Left colon (tissue), 2 donors: ENCODE results near the gene APPL2. TPM values are rescaled to one million over a fixed set of nuclear protein-coding genes. Genes with fewer than 3 reads are reported as not detected.
"Not testable (repeated sequence)": the region's sequence is repeated elsewhere in the genome, so short reads cannot be mapped to it uniquely, and the experiment has no call there.

ENCODE experiments used
- ATAC-seq: fragments of 200-7000 bp; cut with Tn5 transposase; one replicate; pipeline ENCODE4 v1.9.1; 2020; ENCODE audit warnings: mild to moderate bottlenecking, moderate library complexity
- DNase-seq, 2 donors: peaks; one replicate each; pipeline ENCODE4 v3.0.0-alpha.2; 2020
- intact Hi-C, 2 donors: fragments of 100-400 bp; cut with DNase I in 1 of 2; cut with micrococcal nuclease in 1 of 2; formaldehyde crosslinking; loops; one replicate each; pipeline versions ENCODE4 v1.11.2 to v1.14.0; 2022; cut with DNase I, micrococcal nuclease
- total RNA-seq, 2 donors: library from RNA; stranded (reverse); fragmentation: NEBNext Ultra II Directional; extraction: Animal tissue kit (Norgen Biotek cat#: 25700); gene quantifications; one replicate each; pipeline ENCODE4 v1.2.1, GENCODE V29; 2021
- donor health status: DM: no; HTN: no; CAD: no.
- donor health status: DM: yes; HTN: yes; CAD: no.

The APPL2 gene
- total RNA-seq, 2 donors from 2014 or later = 136 to 179 TPM

GRCh38 chr12:105259226-105259625, 23.3 kb upstream of the APPL2 start:
- no peak for DNase-seq
- no peak for ATAC-seq
- intact Hi-C loops = no loop called here

GRCh38 chr12:105257321-105257728, 21.4 kb upstream of the APPL2 start:
- ATAC-seq (no peak), DNase-seq (no peak)
- intact Hi-C loops = no loop called here

- DNase-seq = no peak
- intact Hi-C loops = no loop called here
- ATAC-seq = no peak
These were observed 20.9 kb upstream of the APPL2 start for GRCh38 chr12:105256921-105257320.

- DNase-seq, intact Hi-C loops, ATAC-seq: not testable (repeated sequence)
These were observed 20.5 kb upstream of the APPL2 start for GRCh38 chr12:105256431-105256830.

GRCh38 chr12:105256011-105256410, 20.0 kb upstream of the APPL2 start:
- intact Hi-C loops = no loop called here
- no peak for DNase-seq
- no peak for ATAC-seq

GRCh38 chr12:105253866-105254513, 18.0 kb upstream of the APPL2 start:
- intact Hi-C loops = no loop called here
- peak; percentile 63 for ATAC-seq

GRCh38 chr12:105252901-105253300, 16.9 kb upstream of the APPL2 start:
- ATAC-seq (no peak), DNase-seq (no peak)
- intact Hi-C loops = no loop called here

More at GRCh38 chr12:105253866-105254513, 18.0 kb upstream of the APPL2 start:
- DNase-seq = no peak

GRCh38 chr12:105245776-105246427, 9.9 kb upstream of the APPL2 start:
- ATAC-seq, intact Hi-C loops, DNase-seq: not testable (repeated sequence)

GRCh38 chr12:105245291-105245690, 9.3 kb upstream of the APPL2 start:
- intact Hi-C loops = no loop called here

GRCh38 chr12:105240228-105240627, 4.3 kb upstream of the APPL2 start:
- ATAC-seq = no peak
- DNase-seq = no peak
- intact Hi-C loops = no loop called here

More at GRCh38 chr12:105245291-105245690, 9.3 kb upstream of the APPL2 start:
- DNase-seq = no peak
- ATAC-seq = no peak

- ATAC-seq (peak; percentile 64), DNase-seq (peak; percentile 27 to 46)
- intact Hi-C loops = no loop called here
These were observed 3.3 kb upstream of the APPL2 start for GRCh38 chr12:105239304-105239703.

- intact Hi-C loops = no loop called here
- ATAC-seq (no peak), DNase-seq (no peak)
These were observed 1.7 kb upstream of the APPL2 start for GRCh38 chr12:105237666-105238065.

GRCh38 chr12:105235281-105235731, 668 bp downstream of the APPL2 start:
- no peak for ATAC-seq
- intact Hi-C loops = no loop called here
- DNase-seq = peak in 1 of 2 donors; percentile 20

- ATAC-seq (no peak), DNase-seq (no peak)
- intact Hi-C loops = no loop called here
These were observed 1.8 kb downstream of the APPL2 start for GRCh38 chr12:105234197-105234596.

- peak; percentile 42 for ATAC-seq
- no peak for DNase-seq
- intact Hi-C loops = no loop called here
These were observed 2.7 kb downstream of the APPL2 start for GRCh38 chr12:105233041-105233905.

- intact Hi-C loops = no loop called here
- ATAC-seq (peak; percentile 39), DNase-seq (peak in 1 of 2 donors; percentile 49)
These were observed 4.6 kb downstream of the APPL2 start for GRCh38 chr12:105231396-105231795.

- peak in 1 of 2 donors; percentile 62 for DNase-seq
- ATAC-seq = peak; percentile 82
- intact Hi-C loops = no loop called here
These were observed 6.6 kb downstream of the APPL2 start for GRCh38 chr12:105229371-105229770.

GRCh38 chr12:105228966-105229365, 7.0 kb downstream of the APPL2 start:
- intact Hi-C loops = no loop called here
- DNase-seq = no peak
- no peak for ATAC-seq

- intact Hi-C loops = no loop called here
- DNase-seq (no peak), ATAC-seq (no peak)
These were observed 7.5 kb downstream of the APPL2 start for GRCh38 chr12:105228494-105228893.
